Middle frontal gyrus (tissue), 1 donor: Measurements from ENCODE around the gene ZBTB14.
A peak's percentile ranks its signal among the peaks of the same experiment; 100 is the strongest.

Source experiments
- DNase-seq: peaks from one replicate; pipeline ENCODE4 v3.0.0-alpha.2; 2015; ENCODE audit warnings: low spot score; ENCODE audit errors: extremely low spot score

Gene ZBTB14

GRCh38 chr18:5295231-5295920, at the start of gene ZBTB14:
Gene ZBTB14 (minus strand): TSS chr18:5295726. CDS start chr18:5293246, 2,480 bp downstream.
- peak; percentile 29 for DNase-seq

- no peak for DNase-seq
Observed at GRCh38 chr18:5339202-5339834, 43.8 kb upstream of the ZBTB14 start.

GRCh38 chr18:5334456-5335075, 39.0 kb upstream of the ZBTB14 start:
- DNase-seq = no peak

- no peak for DNase-seq
Observed at GRCh38 chr18:5318061-5318700, 22.7 kb upstream of the ZBTB14 start.

- DNase-seq = no peak
Observed at GRCh38 chr18:5317186-5317585, 21.7 kb upstream of the ZBTB14 start.

GRCh38 chr18:5315838-5316237, 20.3 kb upstream of the ZBTB14 start:
- no peak for DNase-seq

DNA sequence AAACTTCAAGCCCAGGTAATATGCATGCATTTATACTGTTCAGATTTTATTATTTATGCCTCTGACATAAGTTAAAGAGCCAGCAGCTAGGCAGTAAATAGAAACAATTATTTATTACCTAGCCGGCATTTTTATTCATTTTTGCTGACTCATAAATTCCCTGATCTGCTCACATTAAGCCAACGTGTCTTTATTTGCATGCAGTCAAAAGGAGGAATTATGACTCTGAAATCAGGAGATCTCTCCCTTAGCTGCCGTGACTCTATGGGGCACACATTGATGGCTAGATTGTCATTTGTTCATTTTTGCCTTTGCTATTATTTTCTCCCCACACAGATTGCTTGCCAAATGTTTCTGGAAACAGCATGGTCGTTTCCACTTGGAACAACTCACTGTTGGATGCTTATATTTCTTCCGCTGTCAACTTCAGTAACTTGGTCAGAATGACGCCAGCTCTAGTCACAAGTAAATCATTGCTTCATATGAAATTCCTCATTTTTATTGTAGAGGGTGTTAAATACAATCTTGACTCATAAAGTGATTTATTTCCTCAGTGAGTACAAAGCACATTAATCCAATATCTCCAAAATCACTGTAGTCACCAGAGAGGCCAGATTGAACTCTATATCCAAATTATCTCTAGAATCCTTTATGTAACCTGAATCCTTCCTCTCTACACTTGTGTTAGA, 15.9 kb upstream of the ZBTB14 start:
- no peak for DNase-seq

DNA sequence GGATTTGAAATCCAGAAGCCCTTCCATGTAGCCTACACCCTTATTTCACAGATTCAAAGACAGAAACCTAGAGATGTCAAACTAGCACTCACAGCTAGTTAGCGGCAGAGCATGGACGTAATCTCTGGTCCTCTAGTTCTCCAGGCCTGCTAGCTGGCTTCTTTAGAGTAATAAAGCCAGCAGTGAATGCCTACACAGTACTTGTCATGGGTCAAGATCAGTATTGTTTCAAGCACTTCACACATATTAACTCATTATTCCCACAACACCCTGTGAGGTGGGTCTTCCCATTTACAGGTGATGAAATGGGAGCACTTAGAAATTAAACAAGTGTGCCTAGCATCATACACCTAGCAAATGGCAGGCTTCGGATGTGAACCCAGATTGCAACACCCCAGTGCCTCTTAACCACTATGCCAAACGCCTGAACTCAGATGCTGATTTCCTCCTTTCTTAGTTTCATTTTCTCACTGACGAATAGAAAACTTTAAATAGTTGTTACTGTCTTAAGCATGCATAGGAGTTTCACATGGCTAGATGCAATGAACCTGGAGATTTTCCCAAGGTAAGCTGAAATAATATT, 14.5 kb upstream of the ZBTB14 start:
- no peak for DNase-seq

- DNase-seq = no peak
Observed at GRCh38 chr18:5305835-5306234, 10.3 kb upstream of the ZBTB14 start.

- DNase-seq = no peak
Observed at GRCh38 chr18:5304232-5304631, 8.7 kb upstream of the ZBTB14 start.

DNA sequence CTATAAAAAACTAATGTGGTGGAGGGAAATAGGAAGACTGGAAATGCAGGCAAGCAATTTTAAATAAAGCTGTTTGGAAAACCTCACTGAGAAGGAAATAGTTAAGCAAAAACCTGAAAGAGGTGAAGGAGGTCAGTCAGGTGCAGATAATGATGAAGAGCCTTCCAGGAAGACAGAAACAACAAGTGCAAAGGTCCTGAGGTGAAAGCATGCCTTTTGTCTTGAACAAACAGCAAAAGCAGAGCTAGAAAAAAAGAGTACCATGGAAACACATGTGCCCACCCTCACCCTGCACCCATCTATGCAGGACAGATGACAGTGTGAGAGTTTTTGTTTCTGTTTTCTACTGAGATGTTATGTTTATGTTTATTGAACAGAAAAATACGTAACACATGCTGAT, 8.1 kb upstream of the ZBTB14 start:
- DNase-seq = no peak

DNA sequence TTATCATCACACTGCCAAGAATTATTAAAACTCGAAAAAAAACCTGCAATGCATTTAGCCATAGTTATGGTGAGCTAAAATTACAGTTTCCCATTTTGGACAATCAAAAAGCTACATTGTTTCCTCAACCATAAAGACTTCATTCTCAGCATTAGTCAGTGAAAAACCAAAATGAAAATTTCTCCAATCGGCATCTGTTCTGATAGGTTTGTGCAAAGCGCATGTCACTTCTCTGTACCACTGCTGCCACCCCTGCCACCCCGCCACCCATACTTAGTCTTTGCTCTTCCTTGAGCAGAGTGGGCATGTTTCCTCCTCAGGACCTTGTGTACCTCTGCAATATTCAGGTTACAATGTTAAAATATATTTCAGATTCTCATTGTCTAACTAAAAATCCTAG, 7.1 kb upstream of the ZBTB14 start:
- DNase-seq = no peak

DNA sequence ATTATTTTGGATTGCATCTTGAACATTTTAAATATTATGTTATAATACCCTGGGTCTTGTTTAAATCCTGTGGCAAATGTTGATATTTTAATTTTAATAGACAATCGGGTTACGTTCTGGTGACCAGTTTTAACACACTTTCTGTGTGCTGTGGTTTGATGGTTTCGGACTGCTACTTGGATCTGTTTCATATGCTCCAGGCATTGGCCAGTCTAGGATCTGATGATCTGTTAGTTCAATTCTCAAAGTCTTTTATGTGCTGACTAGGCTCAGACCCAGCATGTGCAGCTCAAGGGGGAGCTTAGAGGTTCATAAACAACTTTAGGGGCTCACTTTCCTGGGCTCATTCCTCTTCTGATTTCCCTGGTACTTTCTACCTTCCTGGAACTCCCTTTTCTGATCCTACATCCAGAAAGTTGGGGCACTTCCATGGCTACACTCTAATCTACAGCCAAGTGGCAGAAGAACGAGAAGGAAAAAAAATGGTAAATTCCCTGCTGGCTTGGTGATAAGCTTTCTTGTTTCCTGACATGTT, 5.0 kb upstream of the ZBTB14 start:
- DNase-seq = no peak

DNA sequence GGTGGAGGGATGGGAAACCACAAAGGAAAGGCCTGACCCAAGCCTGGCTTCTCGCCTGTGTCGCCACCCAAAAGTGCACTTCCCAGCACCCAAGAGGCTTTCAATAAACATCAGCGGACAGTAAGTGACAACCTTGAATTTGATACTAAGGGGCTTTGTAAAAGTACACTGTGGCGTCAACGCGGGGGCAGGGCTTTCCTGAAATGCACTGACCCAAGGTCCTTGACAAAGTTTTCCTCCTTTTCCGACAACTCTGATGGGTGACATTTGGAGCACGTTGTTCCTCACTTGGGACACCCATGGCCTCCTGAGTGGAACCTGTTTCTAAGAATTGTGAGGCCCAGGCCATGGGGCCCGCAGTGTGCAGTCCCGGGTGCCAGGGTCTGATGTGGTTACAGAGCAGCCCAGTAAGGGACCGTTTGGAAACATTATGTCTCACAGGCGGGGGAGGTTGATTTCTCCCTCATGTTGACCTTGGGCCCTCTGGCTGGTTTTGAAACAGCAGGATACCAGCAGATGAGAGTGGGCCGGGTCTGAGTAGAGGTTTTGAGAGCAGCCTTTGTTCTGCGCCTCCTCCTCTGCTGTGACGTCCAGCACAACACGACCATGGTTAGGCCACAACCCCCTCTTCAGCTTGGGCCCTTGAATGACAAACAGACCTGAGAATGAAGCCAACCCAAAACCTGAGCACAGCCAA, 2.8 kb upstream of the ZBTB14 start:
- no peak for DNase-seq

DNA sequence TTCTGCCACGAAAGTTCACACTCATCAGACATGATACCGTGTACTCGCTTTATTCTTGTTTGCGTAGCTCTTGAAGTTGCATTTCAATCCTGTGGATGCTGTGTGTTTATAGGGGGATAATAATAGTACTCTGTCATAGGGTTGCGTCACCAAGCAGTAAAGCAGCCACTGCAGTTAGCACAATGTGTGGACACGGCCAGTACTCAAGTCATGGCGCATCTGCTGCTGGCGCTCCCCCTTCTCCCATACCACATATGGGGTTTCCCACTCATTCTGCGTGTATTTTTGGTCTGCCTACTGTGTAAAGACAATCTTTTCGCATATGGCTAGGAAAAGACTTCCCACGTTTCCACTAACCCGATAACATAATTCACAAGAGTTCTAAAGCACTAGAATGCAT, 2.1 kb upstream of the ZBTB14 start:
- peak; percentile 46 for DNase-seq

- DNase-seq = peak; percentile 61
Observed at GRCh38 chr18:5296706-5297320, 1.3 kb upstream of the ZBTB14 start.

GRCh38 chr18:5295981-5296705, 617 bp upstream of the ZBTB14 start:
- peak; percentile 79 for DNase-seq

DNA sequence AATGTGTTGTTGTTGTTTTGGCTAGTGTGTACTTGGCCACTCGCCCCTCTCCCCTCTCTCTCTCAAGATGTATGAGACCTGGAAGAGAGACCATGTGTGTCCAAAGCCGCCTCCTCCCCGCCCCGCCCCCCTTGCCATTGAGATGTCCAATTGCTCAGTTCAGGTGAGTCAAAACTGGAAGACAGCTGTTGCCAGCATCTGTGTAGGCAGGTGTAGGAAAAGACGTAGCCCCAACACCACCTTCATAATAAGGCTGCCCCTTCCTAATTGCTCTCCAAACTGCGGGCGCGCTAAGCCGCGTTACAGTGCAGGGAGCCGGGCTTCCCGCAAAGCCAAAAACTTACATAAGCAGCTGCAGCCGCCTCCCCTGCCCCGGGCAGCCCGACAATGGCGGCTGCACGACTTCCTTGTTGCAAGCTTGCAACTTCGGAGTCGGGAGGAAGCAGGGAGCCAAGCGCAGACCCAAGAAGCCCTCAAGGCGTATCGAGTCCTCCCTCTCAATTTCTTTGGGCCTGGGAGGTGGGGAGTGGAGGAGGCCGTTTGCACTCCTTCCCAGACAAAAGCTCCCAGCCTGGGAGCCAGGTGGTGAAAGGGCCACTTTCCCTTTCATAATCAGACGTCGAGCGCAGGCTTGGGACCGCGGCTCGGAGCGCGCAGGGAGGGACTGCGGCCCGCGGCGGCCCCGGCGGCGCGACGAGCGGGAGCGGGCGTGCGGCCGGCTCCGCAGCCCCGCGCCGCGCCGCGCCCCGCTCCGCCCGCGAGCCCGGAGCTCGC, 882 bp downstream of the ZBTB14 start:
- peak; percentile 24 for DNase-seq

- no peak for DNase-seq
Observed at GRCh38 chr18:5294113-5294456, 1.4 kb downstream of the ZBTB14 start.
